HG02884 (cell line): ENCODE measurements around the gene ATXN7L2.

Experiments
- ATAC-seq: cut with Tn5 transposase; IDR thresholded peaks from one replicate; pipeline ENCODE4 v1.9.1; 2021; ENCODE audit warnings: mild to moderate bottlenecking, moderate library complexity; ENCODE audit not compliant: unreplicated experiment

ATXN7L2 gene

DNA sequence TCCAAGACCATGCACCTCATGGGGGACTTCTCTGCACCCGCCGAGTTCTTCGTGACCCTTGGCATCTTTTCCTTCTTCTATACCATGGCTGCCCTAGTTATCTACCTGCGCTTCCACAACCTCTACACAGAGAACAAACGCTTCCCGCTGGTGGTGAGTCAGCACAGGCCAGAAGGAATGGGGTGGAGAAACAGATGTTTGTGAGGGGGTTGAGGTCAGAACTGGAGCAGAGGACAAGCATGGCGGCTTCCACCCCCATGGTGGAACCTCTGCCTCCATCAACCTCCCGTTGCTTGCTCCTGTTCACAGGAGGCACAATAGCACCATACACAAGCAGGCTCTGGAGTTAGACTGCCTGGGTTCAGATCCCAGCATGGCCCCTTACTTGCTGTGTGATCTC is 6.9 kb upstream of the ATXN7L2 start:
- ATAC-seq: no peak

DNA sequence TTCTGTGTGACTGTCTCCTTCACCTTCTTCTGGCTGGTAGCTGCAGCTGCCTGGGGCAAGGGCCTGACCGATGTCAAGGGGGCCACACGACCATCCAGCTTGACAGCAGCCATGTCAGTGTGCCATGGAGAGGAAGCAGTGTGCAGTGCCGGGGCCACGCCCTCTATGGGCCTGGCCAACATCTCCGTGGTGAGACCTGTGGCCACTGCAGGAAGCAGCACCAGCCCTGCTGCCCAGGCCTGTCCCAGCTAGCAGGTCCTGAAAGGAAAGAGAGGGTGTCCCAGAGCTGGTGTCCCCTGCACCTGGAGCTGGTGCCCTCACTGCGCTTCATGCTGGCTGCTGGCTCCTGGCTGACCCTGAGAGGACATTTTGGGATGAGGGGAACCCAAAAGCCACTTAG is 5.9 kb upstream of the ATXN7L2 start:
- no peak for ATAC-seq

DNA sequence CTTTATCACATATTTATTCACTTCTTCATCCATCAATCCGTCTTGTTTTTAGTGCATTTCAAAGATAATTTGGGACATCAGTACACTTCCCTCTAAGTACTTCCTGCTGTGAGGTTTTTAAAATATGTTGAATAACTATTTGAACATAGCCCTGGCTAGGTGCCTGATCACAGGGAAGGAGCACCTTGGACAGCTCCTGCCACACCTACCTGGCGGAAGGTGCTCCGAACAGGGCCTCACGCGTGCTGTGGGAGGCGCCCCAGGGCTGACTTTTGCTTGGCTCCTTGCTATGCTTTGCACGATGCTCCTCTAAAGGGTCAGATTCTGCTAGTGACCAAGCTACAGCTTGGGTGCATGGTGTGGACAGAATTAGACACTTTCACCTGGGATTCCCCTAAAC is 4.9 kb upstream of the ATXN7L2 start:
- ATAC-seq: no peak

DNA sequence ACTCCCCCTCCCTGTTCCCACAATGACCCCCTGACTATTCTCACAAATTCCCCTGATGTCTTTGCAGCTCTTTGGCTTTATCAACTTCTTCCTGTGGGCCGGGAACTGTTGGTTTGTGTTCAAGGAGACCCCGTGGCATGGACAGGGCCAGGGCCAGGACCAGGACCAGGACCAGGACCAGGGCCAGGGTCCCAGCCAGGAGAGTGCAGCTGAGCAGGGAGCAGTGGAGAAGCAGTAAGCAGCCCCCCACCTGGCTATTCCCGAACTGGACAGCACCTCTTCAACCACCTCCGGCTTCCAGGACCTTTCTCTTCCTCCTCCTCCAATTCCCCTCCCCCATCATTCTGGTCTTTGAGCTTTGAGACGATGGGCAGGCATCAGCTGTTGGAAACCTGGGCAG is 4.4 kb upstream of the ATXN7L2 start:
- ATAC-seq: no peak

DNA sequence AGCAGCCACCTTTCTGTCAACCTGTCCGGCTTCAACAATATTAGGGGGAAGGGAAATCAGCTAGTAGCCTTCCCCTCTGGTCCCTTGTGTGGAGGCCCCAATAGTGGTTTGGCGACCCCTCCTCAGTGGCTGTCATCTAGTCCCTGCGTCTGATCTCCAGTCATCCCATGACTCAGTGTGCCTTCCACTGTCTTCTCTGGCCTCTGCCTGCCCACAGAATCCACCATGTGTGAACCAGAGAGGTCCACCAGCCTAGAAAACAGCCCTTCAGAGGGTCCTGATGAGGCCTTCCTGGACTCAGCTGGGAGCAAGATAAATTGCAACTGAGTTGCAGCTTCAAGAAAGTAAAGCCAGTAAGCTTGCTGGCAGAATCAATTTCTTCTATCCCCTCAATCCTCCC is 3.8 kb upstream of the ATXN7L2 start:
- ATAC-seq: no peak

DNA sequence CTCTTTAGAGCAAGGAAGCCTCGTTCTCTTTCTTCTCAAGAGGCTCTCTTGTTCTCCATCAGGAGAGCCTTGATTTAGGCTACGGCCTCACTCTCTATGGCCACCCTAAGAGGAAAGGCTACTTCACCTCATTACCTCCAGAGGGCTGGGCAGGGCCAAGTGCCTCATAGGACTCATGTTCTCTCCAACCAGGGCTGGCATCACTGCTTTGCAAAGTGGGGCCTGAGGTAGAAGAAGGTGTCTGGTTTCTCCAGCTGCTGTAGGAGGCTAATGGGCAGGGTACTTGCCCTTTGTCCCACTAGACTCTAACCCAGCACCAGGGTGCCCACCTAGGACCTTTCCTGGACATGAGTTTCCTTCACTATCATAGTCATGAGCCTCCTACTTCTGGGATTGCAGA is 2.1 kb upstream of the ATXN7L2 start:
- ATAC-seq: no peak

DNA sequence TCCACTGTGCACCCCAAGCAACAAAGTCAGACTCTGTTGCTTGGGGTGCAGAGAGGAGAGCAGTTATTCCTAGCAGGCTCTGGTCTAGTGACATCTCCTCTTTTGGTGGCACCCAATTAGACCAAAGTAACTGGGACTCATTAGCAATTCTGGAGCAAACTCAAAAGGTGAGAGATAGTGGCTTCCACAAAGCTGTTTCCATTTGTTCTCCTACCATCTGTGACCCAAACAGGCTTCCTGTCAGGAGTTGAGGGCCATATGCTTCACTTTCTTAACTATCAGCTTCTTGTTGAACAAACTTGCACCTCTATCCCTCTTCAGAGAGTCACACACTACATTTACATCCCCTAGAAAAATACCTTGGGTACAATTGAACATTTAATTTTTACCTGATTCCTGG is 1.5 kb upstream of the ATXN7L2 start:
- ATAC-seq: no peak

DNA sequence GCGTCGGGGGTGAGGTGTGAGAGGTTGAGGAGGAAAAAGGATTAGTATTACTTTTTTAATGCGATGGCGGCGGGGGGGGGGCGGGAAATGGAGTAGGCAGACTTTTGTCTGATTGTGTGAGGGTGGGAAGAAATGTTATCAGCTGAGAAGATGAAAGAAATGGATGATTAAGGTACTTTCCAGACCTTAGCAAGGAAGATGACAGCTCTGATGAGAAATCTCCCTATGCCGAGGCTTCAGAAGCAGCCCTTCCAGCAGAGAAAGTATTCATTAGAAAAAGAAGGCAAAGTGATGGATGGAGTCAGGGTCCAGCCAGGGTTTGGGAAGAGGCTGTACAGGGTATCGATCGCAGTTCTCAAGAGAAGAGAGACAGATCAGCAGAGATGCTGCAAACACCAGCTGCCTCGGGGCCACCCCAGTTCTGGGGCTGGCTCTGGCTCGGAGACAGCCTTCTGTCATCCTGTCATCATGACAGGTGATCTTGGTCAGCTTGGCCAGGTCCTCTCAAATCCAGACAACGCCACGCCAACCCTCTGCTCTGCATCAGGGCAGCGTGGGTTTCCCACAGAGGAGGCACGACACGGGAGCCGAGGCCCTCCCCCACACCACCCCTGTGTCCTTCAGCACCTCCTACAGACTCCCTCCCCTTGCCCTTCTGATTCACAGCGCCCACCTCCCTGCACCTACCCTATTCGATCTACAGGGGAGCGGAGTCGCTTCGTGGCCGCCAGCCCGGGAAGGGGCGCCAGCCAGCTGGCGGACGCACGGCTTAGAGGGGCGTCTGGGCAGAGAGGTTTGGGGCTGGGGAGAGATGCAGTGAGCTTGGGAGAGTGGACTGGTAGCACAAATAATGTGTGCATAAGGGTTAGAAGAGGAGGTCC is 674 bp upstream of the ATXN7L2 start:
- peak; percentile 5 for ATAC-seq

DNA sequence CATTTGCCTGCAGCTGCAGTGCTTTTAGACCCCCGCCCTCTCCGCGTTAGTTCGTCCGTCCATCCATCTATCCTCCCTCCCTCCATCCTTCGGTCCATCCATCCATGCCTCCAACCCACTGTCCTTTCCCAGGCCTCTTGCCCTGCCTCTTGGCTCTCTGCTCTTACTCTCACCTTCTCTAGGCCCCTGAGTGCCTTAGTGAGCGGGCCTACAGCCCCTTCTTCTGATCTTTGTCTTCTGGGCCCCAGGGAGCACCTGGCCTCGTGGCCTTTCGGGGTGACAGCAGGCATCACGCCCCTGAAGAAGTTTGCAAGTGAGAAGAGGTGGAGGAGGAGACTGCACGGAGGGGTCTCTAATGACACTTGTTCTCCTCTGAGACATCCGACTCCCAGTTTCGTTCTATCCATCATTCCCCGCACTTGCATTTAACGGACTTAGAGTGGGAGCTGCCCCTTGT is 842 bp downstream of the ATXN7L2 start:
- ATAC-seq: no peak

DNA sequence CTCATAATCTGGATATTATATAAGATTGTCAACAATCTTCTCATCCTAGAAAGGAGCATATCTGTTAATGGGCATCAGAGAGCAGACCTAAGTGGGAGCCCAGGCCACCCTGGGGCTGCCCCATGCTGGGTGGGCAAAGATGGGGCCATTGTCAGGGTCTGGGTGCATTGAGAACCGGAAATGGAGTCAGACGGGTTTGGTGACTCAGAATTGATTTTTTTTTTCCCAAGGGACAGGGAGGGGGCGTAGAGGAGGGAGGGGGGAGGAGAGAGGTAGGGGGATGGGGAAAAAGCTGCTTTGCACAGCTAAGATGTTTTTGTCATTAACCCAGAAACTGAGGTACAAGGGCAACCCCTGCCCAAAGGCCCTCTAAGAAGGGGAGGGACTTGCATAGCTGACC is 1.3 kb downstream of the ATXN7L2 start:
- ATAC-seq: no peak

DNA sequence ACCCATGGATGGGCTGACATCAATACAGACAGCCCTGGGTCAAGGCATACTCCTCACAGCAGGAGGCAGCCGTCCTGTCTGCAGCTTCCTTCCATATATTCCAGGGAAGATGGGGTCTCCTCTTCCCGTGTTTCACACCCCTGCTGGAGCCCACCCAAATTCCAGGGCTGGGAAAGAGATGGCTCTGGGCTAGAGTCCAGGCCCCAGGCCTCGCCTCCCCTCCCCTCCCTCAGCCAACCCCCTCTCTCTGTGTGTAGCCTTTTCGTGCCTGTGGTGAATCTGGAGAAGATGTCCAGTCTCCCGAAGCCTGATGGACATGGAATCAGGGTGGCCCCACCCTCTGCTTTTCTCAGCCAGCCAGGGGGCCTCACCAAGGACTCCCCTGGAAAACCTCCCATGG is 3.6 kb downstream of the ATXN7L2 start:
- no peak for ATAC-seq

DNA sequence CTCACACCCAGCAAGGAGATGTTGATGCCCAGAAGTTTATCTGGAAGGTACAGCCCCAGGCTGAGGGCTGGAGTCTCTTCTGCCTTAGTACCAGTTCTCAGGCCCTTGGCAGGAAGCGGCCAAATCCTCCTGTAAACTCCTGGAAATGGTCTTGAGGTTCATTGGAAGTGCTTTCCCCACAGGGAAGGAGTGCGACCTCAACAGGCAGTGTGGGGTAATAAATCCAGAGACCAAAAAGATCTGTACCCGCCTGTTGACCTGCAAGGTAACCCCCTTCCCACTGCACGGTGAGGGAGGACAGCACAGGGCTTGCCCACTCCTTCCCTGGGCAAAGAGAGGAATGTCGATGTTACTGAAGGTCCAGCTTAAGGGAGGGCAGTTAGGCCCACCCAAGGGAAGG is 4.5 kb downstream of the ATXN7L2 start:
- no peak for ATAC-seq

DNA sequence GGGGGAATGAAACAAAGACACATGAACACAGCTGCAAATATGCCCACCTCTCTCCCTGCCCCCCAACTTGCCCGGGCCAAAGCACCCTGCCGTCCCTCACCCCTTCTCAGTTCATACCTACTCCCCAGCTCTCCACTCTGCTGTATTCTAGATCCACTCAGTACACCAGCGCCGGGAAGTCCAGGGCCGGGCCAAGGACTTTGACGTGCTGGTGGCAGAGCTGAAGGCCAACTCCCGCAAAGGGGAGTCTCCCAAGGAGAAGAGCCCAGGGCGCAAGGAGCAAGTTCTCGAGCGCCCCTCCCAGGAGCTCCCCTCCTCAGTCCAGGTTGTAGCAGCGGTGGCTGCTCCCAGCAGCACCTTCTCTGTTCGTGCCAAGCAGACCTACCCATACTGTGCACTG is 5.0 kb downstream of the ATXN7L2 start:
- no peak for ATAC-seq

DNA sequence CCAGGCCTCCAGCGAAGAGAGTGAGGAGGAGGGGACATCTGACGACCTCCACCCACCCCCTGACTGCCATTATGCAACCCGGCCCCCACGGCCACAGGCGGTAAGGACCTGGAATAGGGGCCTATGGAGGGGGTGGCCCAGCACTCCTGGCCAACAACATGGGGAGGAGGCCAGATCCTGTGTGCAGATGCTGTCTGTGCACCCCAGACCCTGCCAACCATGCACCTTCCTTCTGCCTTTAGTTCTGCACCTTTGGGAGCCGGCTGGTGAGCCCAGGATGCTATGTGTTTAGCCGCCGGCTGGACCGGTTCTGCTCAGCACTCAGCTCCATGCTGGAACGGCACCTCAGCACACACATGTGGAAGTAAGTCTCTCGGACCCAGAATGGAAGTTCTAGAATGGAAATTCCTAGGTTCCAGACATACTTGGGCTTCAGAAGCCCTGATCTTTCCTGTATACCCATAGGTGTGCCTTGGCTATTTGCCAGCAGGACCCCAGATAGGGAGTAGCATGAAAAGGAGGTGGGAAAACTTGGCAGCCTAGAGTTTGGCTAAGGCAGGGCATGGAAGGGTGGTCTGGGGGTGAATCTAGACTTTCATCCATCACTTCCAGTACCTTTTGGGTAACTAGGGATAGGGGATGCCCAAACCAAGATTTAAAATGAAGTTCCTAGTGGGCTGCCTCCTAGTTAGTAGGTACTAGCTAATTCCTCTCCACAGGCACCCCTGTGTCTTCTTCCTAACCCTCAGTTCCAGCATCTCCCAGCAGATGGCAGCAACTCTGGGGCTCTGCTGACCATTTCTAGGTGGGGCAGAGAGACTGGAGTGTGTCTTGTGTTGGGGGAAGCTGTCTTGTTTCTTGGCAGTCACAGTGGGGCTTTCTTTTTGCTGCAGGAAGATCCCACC is 6.6 kb downstream of the ATXN7L2 start:
- ATAC-seq: no peak

DNA sequence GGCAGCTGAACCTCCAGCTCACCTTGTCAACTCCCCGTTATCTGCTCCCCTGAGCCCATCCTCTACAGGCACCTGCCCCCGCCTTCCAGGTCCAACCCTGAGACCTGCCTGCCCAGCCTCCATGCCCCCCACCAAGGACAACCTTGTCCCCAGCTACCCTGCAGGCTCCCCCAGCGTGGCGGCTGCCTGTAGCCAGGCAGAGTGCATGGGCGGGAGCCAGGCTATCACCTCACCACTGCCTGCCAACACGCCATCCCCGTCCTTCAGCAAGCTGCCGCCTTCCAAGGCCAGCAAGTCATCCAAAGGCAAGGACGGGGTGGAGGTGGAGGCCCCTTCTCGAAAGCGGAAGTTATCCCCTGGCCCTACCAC is 7.2 kb downstream of the ATXN7L2 start:
- ATAC-seq: no peak

DNA sequence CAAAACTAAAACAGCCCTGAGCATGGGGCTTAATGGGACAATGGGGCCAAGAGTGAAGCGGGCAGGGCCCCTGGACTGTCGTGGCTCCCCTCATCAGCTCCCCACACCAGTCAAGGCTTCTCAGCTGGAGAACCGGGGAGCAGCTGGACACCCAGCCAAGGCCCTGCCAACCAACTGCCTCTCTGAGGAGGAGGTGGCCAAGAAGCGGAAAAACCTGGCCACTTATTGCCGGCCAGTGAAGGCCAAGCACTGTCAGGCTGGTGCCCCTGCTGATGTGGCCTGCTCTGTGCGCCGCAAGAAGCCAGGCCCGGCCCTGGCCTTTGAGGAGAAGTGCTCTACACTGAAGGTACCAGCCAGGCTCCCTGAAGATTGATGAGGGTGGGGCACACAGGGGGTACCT is 7.7 kb downstream of the ATXN7L2 start:
- ATAC-seq: no peak

DNA sequence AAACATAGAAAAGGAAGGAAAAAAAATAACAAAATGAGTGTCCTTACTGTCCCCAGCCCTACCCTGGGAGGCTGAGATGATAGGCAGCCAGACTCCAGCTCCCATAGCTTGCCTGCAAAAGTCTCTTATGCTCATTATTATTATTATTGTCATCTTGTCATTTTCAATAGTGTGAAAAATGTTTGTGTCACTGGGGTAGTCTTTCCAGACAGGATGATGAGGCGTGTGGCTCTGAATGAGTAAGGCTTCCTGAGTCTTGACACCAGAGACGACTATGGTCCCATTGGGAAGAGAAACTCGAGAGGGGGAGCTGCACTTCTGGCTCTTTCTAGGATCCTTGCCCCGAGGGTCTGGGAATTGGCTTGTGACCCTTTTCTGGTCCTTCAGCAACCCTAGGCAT is 9.1 kb downstream of the ATXN7L2 start:
- ATAC-seq: no peak

DNA sequence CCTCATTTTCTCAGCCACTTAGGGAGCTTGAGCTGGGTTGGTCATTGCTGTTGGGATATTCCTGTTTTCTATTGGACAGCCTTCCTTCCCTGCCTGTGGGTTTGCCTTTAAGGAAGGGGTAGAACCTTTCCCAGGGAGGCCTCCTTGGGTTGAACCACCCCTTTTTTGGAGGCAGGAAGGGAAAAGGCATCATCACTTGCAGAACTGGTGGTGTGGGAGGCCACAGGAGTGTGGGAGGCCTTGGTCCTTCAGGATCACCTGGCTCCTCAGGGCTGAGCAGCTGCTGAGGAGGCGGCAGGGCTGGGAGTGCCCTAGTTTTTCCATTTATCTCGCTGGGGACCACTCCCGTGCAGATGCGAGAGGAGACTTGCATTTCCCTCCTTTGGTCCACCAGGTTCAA is 9.5 kb downstream of the ATXN7L2 start:
- no peak for ATAC-seq

DNA sequence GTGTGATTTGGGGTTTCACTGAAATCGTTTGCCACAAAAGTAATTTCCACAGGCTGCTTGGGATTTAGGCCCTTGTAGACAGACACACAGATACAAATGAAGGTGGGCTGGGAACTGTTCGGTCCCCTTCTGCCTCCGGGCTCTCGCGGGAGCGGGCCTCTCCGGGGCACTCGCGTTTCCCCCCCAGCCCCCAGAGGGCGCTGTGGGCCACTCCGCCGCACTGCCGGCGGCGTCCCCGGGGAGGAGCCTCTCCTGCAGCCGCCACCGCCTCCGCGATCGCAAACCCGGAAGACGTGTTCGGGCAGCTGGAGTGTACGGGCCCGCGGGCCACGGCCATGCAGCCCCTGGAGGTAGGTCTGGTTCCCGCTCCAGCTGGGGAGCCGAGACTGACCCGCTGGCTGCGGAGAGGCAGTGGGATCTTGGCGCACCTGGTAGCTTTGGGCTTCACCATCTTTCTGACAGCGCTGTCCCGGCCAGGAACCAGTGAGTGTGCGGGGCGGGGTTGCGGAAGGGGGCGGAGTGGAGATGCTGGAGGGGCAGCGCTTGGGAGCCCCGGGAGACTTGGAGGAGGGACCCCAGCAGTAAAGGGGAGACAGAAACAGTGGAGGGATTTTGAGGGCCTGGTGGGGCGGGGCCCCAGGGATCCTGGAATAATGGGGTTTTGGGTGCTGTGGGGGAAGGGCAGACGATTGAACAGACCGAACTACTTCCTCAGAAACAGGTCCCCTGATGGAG is 10.3 kb downstream of the ATXN7L2 start, which contains the start of gene CYB561D1:
CYB561D1 (plus strand) TSS at position 290 of the 735 bp plus-strand sequence; CDS start at position 336, 46 bp downstream.
- peak; percentile 92 for ATAC-seq

DNA sequence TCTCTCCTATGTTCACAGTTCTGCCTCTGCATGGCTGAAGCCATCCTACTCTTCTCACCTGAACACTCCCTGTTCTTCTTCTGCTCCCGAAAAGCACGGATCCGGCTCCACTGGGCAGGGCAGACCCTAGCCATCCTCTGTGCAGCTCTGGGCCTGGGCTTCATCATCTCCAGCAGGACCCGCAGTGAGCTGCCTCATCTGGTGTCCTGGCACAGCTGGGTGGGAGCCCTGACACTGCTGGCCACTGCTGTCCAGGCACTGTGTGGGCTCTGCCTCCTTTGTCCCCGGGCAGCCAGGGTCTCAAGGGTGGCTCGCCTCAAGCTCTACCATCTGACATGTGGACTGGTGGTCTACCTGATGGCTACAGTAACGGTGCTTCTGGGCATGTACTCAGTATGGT is 12.0 kb downstream of the ATXN7L2 start:
- no peak for ATAC-seq

DNA sequence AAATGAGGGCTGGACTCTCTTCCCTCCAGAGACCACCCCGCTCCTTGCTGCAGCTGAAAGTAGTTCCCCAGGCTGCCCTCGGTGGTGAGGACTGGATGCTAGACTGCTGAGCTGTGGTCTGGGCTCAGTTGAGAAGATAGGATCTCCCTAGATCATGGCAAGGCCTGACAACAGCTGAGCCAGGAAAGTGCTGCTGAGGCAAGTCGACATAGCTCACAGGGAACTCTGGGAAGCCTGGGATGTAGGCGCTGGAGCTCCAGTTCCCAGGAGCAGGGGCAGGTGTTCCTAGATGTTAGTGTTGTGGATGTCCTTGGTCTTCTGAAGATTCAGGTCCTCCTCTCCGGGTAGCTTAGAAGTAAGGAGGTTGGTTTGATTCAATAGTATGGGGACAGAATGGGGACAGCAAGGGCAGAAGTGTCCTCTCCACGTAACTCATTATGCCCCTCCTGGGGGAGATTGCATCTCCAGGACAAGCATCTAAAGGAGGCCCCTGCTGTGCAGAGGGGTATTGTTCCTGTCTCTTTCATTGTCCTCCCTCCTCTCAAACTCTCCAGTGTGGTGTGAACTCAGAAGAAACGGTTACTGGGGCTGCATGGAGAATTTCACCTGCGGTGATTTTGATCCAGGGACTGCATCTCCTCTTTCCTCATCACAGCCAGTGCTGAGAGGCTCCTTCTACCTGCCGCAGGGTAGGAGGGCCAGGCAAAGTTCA is 13.9 kb downstream of the ATXN7L2 start:
- ATAC-seq: no peak
